ENCODE results near the gene DAW1.
"Not testable (repeated sequence)": the region's sequence is repeated elsewhere in the genome, so short reads cannot be mapped to it uniquely, and the experiment has no call there.

The DAW1 gene

GRCh38 chr2:227932001-227932400 lies 60.6 kb downstream of the DAW1 start:
- no peaks in the 10 kb centered on the region for H3K4me1 Mint-ChIP-seq (ENCODE audit: low read depth)
- H3K36me3 Mint-ChIP-seq: no peaks in the 10 kb centered on the region
- no peak overlapping the region for H3K27ac Mint-ChIP-seq
- H3K4me3 Mint-ChIP-seq: no peak overlapping the region
- H3K9me3 Mint-ChIP-seq (ENCODE audit: low read depth): peaks cover 8% of the 10 kb centered on the region
- H3K27me3 Mint-ChIP-seq: no peaks in the 10 kb centered on the region

GRCh38 chr2:227932403-227932802 lies 61.0 kb downstream of the DAW1 start:
- no peaks in the 10 kb centered on the region for H3K27me3 Mint-ChIP-seq
- no peaks in the 10 kb centered on the region for H3K36me3 Mint-ChIP-seq
- H3K9me3 Mint-ChIP-seq (ENCODE audit: low read depth): peaks cover 4% of the 10 kb centered on the region
- no peaks in the 10 kb centered on the region for H3K4me1 Mint-ChIP-seq (ENCODE audit: low read depth)
- no peak overlapping the region for H3K27ac Mint-ChIP-seq
- no peak overlapping the region for H3K4me3 Mint-ChIP-seq

DNA sequence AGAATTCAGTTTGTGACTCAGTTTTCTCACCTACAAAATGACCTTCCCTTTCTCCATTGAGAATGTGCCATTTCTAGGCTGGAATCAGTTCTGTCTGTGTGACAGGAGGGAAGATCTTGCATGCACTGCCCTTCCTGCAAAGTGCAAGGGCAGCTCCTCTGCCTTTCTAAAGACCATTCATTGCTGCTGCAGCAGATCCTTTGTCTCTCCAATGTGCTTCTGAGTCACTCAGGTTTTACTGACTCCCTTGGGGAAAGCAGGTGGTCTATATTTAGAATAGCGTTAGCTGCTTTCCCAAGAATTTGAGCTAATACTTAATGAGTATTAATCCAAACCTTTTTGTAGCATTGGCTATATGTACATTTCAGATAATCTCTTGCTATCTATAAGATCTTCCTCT lies 62.5 kb downstream of the DAW1 start:
- Mint-ChIP-seq H3K4me3 (no peak overlapping the region), H3K9me3 (ENCODE audit: low read depth) (no peaks in the 10 kb centered on the region), H3K4me1 (ENCODE audit: low read depth) (no peaks in the 10 kb centered on the region), H3K36me3 (no peaks in the 10 kb centered on the region), H3K27me3 (no peaks in the 10 kb centered on the region), H3K27ac (no peak overlapping the region)

- H3K4me3 Mint-ChIP-seq; H3K27ac Mint-ChIP-seq; H3K9me3 Mint-ChIP-seq (ENCODE audit: low read depth); H3K4me1 Mint-ChIP-seq (ENCODE audit: low read depth); H3K27me3 Mint-ChIP-seq; H3K36me3 Mint-ChIP-seq: not testable (repeated sequence)
Measured at GRCh38 chr2:227936249-227936648, 64.8 kb downstream of the DAW1 start.

DNA sequence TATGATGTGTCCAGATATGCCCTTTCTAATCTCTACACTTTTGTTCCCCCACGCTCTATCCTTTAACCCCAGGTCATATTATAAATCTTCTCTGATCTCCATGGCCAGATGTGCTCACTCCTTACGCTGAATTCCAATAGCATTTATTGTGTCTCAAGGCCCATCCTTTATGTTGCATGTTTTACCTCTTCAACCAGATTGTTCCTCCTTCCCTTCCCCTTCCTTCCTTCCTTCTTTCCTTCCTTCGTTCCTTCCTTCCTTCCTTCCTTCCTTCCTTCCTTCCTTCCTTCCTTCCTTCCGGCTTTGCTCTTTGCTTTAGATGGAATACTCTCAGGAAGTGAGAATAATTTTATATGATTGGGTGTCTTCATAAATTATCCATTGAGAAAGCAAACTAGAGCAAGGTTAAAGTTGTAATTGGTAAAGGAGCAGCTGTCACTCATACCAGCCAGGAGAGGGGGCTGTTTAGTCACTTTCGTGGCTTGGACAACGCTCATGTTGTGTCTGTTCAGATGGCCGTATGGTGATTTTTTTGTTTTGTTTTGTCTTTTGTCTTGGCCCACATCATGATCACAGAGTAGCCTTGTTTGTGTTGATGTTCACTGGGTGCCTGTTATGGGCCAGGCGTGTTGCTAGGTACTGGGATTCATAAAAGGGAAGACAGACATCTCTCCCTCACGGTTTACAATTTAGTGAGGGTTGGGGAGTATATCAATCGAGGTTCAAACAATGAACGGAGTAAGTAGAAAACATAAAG lies 68.0 kb downstream of the DAW1 start:
- no peak overlapping the region for H3K4me3 Mint-ChIP-seq
- no peaks in the 10 kb centered on the region for H3K4me1 Mint-ChIP-seq (ENCODE audit: low read depth)
- no peaks in the 10 kb centered on the region for H3K9me3 Mint-ChIP-seq (ENCODE audit: low read depth)
- no peak overlapping the region for H3K27ac Mint-ChIP-seq
- no peaks in the 10 kb centered on the region for H3K36me3 Mint-ChIP-seq
- peaks cover 4% of the 10 kb centered on the region for H3K27me3 Mint-ChIP-seq

DNA sequence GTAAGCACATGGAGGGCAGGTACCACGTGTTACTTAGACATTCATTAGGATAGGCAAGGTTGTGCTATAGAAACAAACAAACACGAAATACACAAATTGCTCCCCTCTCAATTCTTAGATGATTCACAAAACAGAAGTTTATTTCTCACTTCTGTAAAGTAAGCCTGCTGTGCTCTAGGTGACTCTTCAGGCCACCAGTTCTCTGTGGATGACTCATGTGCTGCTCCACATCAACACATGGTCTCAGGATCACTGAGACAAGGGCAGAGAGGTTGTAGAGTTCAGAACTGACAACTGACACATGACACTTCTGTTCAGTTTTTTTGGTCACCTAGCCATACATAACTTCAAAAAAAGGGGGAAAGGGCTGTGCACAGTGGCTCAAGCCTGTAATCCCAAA lies 70.6 kb downstream of the DAW1 start:
- H3K27ac Mint-ChIP-seq: no peak overlapping the region
- H3K4me3 Mint-ChIP-seq: no peak overlapping the region
- no peaks in the 10 kb centered on the region for H3K4me1 Mint-ChIP-seq (ENCODE audit: low read depth)
- H3K36me3 Mint-ChIP-seq: peaks cover 2% of the 10 kb centered on the region
- H3K9me3 Mint-ChIP-seq (ENCODE audit: low read depth): no peaks in the 10 kb centered on the region
- peaks cover 4% of the 10 kb centered on the region for H3K27me3 Mint-ChIP-seq

- H3K27me3 Mint-ChIP-seq: peaks cover 5% of the 10 kb centered on the region
- H3K4me3 Mint-ChIP-seq: no peak overlapping the region
- H3K9me3 Mint-ChIP-seq (ENCODE audit: low read depth): no peaks in the 10 kb centered on the region
- no peak overlapping the region for H3K27ac Mint-ChIP-seq
- H3K4me1 Mint-ChIP-seq (ENCODE audit: low read depth): no peaks in the 10 kb centered on the region
- H3K36me3 Mint-ChIP-seq: peaks cover 2% of the 10 kb centered on the region
Measured at GRCh38 chr2:227942965-227943364, 71.5 kb downstream of the DAW1 start.

GRCh38 chr2:227960317-227960716 lies 88.9 kb downstream of the DAW1 start:
- Mint-ChIP-seq H3K4me1 (ENCODE audit: low read depth) (no peaks in the 10 kb centered on the region), H3K4me3 (no peak overlapping the region), H3K27ac (no peak overlapping the region), H3K9me3 (ENCODE audit: low read depth) (peaks cover 3% of the 10 kb centered on the region), H3K36me3 (no peaks in the 10 kb centered on the region), H3K27me3 (peaks cover 1% of the 10 kb centered on the region)

DNA sequence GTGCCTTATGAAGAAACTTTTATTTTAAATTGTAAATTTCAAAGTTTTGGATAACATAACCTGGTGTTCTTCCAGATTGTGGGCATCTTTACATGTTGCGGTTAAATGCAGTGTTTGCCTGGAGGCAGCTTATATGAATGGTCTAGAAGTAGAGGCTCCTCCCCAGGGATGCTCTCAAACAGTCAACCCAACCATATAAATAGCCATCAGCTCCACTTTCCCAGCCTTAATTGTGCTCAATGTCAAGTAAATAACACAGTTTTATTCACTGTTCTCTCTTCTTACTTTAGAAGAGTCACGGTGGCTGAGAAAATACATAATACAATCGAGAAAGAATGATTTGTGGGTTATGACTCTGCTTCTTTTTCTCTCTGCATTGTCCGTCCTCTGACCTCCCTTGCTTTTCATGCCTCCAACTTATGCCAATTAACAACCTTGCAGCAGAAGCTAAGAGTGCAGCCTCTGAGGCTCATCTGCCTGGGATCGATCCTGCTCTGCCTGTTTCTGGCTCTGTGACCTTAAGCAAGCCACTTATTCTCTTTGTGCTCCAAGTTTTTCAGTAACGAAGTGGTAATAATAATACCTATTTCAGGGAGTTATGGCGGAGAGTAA lies 100.3 kb downstream of the DAW1 start:
- H3K27ac Mint-ChIP-seq: no peak overlapping the region
- no peaks in the 10 kb centered on the region for H3K36me3 Mint-ChIP-seq
- no peaks in the 10 kb centered on the region for H3K9me3 Mint-ChIP-seq (ENCODE audit: low read depth)
- no peak overlapping the region for H3K4me3 Mint-ChIP-seq
- no peaks in the 10 kb centered on the region for H3K4me1 Mint-ChIP-seq (ENCODE audit: low read depth)
- H3K27me3 Mint-ChIP-seq: no peaks in the 10 kb centered on the region

DNA sequence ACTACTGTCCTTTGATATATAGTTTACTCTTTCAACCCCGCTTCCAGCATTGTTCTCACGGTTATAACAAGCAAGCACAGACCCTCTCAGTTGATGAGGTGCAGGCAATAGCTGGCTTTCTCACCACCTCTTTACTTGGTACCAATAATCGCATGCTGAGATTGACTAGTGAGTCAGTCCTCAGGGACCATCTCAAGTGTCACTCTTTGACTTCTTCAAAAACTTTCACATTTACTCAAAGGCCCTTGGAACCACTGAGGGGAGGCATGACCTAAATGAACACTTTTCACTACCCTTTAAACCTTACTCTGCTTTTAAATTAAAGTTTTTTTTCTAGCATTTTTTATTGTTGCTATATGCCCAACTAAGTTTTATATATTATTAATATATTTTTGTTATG lies 101.8 kb downstream of the DAW1 start:
- no peaks in the 10 kb centered on the region for H3K36me3 Mint-ChIP-seq
- H3K4me3 Mint-ChIP-seq: no peak overlapping the region
- H3K27ac Mint-ChIP-seq: no peak overlapping the region
- no peaks in the 10 kb centered on the region for H3K27me3 Mint-ChIP-seq
- H3K4me1 Mint-ChIP-seq (ENCODE audit: low read depth): no peaks in the 10 kb centered on the region
- no peaks in the 10 kb centered on the region for H3K9me3 Mint-ChIP-seq (ENCODE audit: low read depth)

Data from activated naive CD8-positive, alpha-beta T cell (primary cell).